Lung (tissue), 12 donors: ENCODE results near the gene ARMH1. TPM values are rescaled to one million over a fixed set of nuclear protein-coding genes. Genes with fewer than 3 reads are reported as not detected.

Experiments used
- ATAC-seq: fragments of 200-7000 bp; cut with Tn5 transposase; one replicate; pipeline ENCODE4 v1.9.1; 2020; ENCODE audit warnings: moderate number of reproducible peaks; ENCODE audit not compliant: insufficient read depth, low FRiP score
- DNase-seq, 3 donors: peaks; one replicate each; pipeline ENCODE4 v3.0.0-alpha.2; 2013 to 2017
- H3K27ac ChIP-seq, 2 donors: one replicate each; pipeline ENCODE4 v1.5.1; 2013; ENCODE audit warnings: mild to moderate bottlenecking in 2 of 2, moderate library complexity in 2 of 2, control low read depth in 1 of 2, inconsistent platforms in 1 of 2, low read depth in 1 of 2, low read length in 1 of 2
- H3K27me3 ChIP-seq, 3 donors: one replicate each; pipeline ENCODE4 v1.5.1; 2013; ENCODE audit warnings: low read length in 2 of 3; ENCODE audit not compliant: control insufficient read depth in 3 of 3, insufficient read depth in 3 of 3
- H3K36me3 ChIP-seq, 4 donors: one replicate each; pipeline ENCODE4 v1.5.1; 2013; ENCODE audit warnings: low read length in 4 of 4, mild to moderate bottlenecking in 1 of 4, moderate library complexity in 1 of 4; ENCODE audit not compliant: control insufficient read depth in 4 of 4, insufficient read depth in 4 of 4
- H3K4me1 ChIP-seq, 5 donors: one replicate each; pipeline ENCODE4 v1.5.1; 2013; ENCODE audit warnings: low read length in 5 of 5, mild to moderate bottlenecking in 2 of 5, moderate library complexity in 1 of 5; ENCODE audit not compliant: control insufficient read depth in 5 of 5, insufficient read depth in 5 of 5
- H3K4me3 ChIP-seq: one replicate; pipeline ENCODE4 v1.5.1; 2013; ENCODE audit warnings: mild to moderate bottlenecking, control low read depth, moderate library complexity
- H3K9ac ChIP-seq, 2 donors: one replicate each; pipeline ENCODE4 v1.5.1; 2013; ENCODE audit warnings: low read length in 2 of 2, control low read depth in 1 of 2; ENCODE audit not compliant: insufficient read depth in 1 of 2
- H3K9me3 ChIP-seq, 4 donors: one replicate each; pipeline ENCODE4 v1.5.1; 2013; ENCODE audit warnings: low read length in 3 of 4, mild to moderate bottlenecking in 1 of 4, moderate library complexity in 1 of 4; ENCODE audit not compliant: control insufficient read depth in 4 of 4, insufficient read depth in 3 of 4
- WGBS, 2 donors: extraction: QIAGEN DNeasy Blood & Tissue Kit; methylation state at CpG; one replicate each; pipeline ENCODE4 v1.1.7; 2013; 5-methylcytosine and 5-hydroxymethylcytosine counted together
- polyA plus RNA-seq, 2 donors: library from polyadenylated mRNA; stranded (reverse); fragments of 200-250 nt; gene quantifications; one replicate each; pipeline ENCODE4 v1.2.1, GENCODE V29; 2013
- total RNA-seq, 2 donors: library from RNA; depleted of rRNA in 1 of 2; stranded (reverse); fragments of >200 nt in 1 of 2; gene quantifications; one replicate each; pipeline ENCODE4 v1.2.1, GENCODE V29; 2014 to 2021
- TF ChIP-seq, protein P1 (sequence below): IDR thresholded peaks from 2 replicates; pipeline ENCODE4 v1.5.1; 2012; ENCODE audit warnings: mild to moderate bottlenecking; ENCODE audit errors: control extremely low read depth, extremely low read depth
- donor health status: control.
- donor health status: control.
- donor health status: Bipolar disorder and iron deficiency.
- donor health status: healthy.
- donor health status: DM: yes; HTN: yes; CAD: no.

ARMH1 gene
- total and polyA plus RNA-seq, 4 donors, result 9.7 to 35.3 (median 21.4) TPM

DNA sequence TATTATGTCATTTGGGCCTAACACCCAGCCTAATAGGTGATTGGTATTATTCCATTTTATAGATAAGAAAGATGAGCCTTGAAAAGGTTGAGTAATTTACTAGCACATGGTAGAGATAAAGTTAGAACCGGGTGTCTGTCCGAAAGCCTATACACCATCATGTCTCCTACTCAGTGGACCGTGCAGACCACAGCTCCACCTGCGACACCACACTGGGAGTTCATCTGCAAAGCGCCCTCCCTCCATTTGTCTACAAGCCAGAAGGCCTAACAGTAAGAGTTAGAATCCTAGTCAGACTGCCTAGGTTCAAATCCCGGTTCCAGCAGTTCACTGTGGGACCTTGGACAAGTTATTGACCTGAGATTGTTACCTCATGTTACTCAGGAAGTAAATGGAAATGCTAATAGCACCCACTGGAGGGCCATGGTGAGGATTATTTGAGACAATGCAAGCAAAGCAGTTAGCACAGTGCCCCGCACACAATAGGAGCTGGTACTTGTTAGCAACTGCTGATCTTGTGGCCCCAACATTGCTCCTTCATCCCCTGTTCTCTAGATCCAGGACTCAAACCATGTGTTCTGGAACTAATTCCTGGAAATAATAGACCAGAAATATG lies 20.5 kb downstream of the ARMH1 start:
- WGBS, 2 donors, result 95% methylated on average over 7 of the region's 7 CpGs
- TF ChIP-seq, protein P1, sequence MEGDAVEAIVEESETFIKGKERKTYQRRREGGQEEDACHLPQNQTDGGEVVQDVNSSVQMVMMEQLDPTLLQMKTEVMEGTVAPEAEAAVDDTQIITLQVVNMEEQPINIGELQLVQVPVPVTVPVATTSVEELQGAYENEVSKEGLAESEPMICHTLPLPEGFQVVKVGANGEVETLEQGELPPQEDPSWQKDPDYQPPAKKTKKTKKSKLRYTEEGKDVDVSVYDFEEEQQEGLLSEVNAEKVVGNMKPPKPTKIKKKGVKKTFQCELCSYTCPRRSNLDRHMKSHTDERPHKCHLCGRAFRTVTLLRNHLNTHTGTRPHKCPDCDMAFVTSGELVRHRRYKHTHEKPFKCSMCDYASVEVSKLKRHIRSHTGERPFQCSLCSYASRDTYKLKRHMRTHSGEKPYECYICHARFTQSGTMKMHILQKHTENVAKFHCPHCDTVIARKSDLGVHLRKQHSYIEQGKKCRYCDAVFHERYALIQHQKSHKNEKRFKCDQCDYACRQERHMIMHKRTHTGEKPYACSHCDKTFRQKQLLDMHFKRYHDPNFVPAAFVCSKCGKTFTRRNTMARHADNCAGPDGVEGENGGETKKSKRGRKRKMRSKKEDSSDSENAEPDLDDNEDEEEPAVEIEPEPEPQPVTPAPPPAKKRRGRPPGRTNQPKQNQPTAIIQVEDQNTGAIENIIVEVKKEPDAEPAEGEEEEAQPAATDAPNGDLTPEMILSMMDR, result no peak
- no peak for ATAC-seq

DNA sequence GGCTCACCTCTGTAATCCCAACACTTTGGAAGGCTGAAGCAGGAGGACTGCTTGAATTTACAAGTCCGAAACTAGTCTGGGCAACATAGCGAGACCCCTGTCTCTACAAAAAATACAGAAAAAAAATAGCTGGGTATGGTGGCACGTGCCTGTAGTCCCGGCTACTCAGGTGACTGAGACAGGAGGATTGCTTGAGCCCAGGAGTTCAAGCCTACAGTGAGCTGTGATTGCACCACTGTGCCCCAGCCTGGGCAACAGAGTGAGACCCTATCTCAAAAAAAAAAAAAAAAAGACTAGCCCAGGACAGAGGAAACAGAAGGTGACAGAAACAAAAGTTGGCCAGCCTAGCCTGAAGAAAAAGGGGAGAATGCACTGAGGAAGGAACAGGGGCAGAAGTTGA lies 21.2 kb downstream of the ARMH1 start:
- Histone ChIP-seq H3K27ac (no peak overlapping the region), H3K9me3 (no peaks in the 10 kb centered on the region), H3K4me1 (no peaks in the 10 kb centered on the region), H3K36me3 (no peaks in the 10 kb centered on the region), H3K9ac (no peak overlapping the region), H3K4me3 (no peak overlapping the region), H3K27me3 (no peaks in the 10 kb centered on the region)
- DNase-seq, result no peak
- TF ChIP-seq, protein P1, result no peak
- no peak for ATAC-seq
- WGBS, 2 donors, result 93 to 96% methylated on average over 4 of the region's 4 CpGs

More for the DNA sequence above, 20.5 kb downstream of the ARMH1 start:
- no peaks in the 10 kb centered on the region for H3K36me3 ChIP-seq
- no peaks in the 10 kb centered on the region for H3K9me3 ChIP-seq
- no peak for DNase-seq
- H3K27ac ChIP-seq, result no peak overlapping the region
- H3K4me3 ChIP-seq, result no peak overlapping the region
- no peak overlapping the region for H3K9ac ChIP-seq
- no peaks in the 10 kb centered on the region for H3K4me1 ChIP-seq
- H3K27me3 ChIP-seq, result no peaks in the 10 kb centered on the region

DNA sequence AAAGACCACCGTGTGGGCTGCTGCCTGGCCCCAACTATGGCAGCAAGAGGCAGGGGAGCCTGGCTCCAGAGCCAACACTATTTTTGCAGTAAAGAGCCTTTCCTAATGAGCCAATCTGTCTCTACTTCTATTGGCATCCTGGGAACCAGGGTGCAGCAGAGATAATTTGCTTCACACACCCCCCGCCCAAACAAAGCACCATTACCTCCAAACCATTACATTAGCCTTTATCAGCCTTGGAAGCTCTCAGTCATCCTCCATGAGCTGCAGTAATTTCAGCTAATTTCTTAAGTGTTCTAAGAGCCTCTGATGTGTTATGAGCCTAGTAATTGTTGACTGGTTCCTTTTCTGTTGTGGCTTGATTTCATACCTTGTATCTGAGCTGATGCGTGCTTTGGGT lies 21.6 kb downstream of the ARMH1 start:
- H3K36me3 ChIP-seq, result no peaks in the 10 kb centered on the region
- TF ChIP-seq, protein P1, result no peak
- 89 to 92% methylated on average over 3 of the region's 3 CpGs for WGBS, 2 donors
- no peaks in the 10 kb centered on the region for H3K9me3 ChIP-seq
- peaks cover 0 to 2% (median 0%) of the 10 kb centered on the region in 5 donors for H3K4me1 ChIP-seq
- H3K27me3 ChIP-seq, result no peaks in the 10 kb centered on the region
- no peak overlapping the region for H3K4me3 ChIP-seq
- no peak overlapping the region for H3K27ac ChIP-seq
- H3K9ac ChIP-seq, result no peak overlapping the region
- ATAC-seq, result no peak
- no peak for DNase-seq
